Activated CD4-positive, alpha-beta T cell treated with anti-CD3 and anti-CD28 coated beads, Interleukin-2, Interleukin-4, amounts not matched to agents 100 ng/mL and 50 ng/mL, durations not matched to agents 16 hours and 8 hours (primary cell): ENCODE data around the gene CCNJL.
A peak's percentile ranks its signal among the peaks of the same experiment; 100 is the strongest.
"Not testable (repeated sequence)": the region's sequence is repeated elsewhere in the genome, so short reads cannot be mapped to it uniquely, and the experiment has no call there.

Experiments
- DNase-seq: peaks from one replicate; pipeline ENCODE4 v3.0.0-alpha.2; 2020; ENCODE audit warnings: low spot score

Gene CCNJL

GRCh38 chr5:160312134-160312959 lies at the start of gene CCNJL:
Gene CCNJL, minus strand, starts transcription at chr5:160312564. Its CDS starts 641 bp downstream, at chr5:160311923.
- no peak for DNase-seq

GRCh38 chr5:160361624-160362228 lies 49.4 kb upstream of the CCNJL start:
- DNase-seq: no peak

- no peak for DNase-seq
These were observed 47.9 kb upstream of the CCNJL start for GRCh38 chr5:160360310-160360709.

- DNase-seq: no peak
These were observed 47.5 kb upstream of the CCNJL start for GRCh38 chr5:160359816-160360215.

- no peak for DNase-seq
These were observed 46.9 kb upstream of the CCNJL start for GRCh38 chr5:160359242-160359641.

- no peak for DNase-seq
These were observed 45.6 kb upstream of the CCNJL start for GRCh38 chr5:160357861-160358411.

- DNase-seq: no peak
These were observed 45.0 kb upstream of the CCNJL start for GRCh38 chr5:160357394-160357793.

GRCh38 chr5:160356550-160357347 lies 44.4 kb upstream of the CCNJL start:
- DNase-seq: no peak

- no peak for DNase-seq
These were observed 42.3 kb upstream of the CCNJL start for GRCh38 chr5:160354666-160355065.

- no peak for DNase-seq
These were observed 41.0 kb upstream of the CCNJL start for GRCh38 chr5:160353379-160353778.

- DNase-seq: no peak
These were observed 39.9 kb upstream of the CCNJL start for GRCh38 chr5:160352308-160352707.

- DNase-seq: no peak
These were observed 37.6 kb upstream of the CCNJL start for GRCh38 chr5:160349935-160350303.

- no peak for DNase-seq
These were observed 37.0 kb upstream of the CCNJL start for GRCh38 chr5:160349249-160349934.

- DNase-seq: no peak
These were observed 35.7 kb upstream of the CCNJL start for GRCh38 chr5:160348080-160348479.

GRCh38 chr5:160347448-160347847 lies 35.1 kb upstream of the CCNJL start:
- no peak for DNase-seq

GRCh38 chr5:160342413-160342941 lies 30.1 kb upstream of the CCNJL start:
- DNase-seq: no peak

- no peak for DNase-seq
These were observed 29.0 kb upstream of the CCNJL start for GRCh38 chr5:160341309-160341870.

GRCh38 chr5:160340513-160340912 lies 28.1 kb upstream of the CCNJL start:
- DNase-seq: not testable (repeated sequence)

GRCh38 chr5:160339406-160340130 lies 27.2 kb upstream of the CCNJL start:
- peak; percentile 25 for DNase-seq

GRCh38 chr5:160334716-160335115 lies 22.4 kb upstream of the CCNJL start:
- not testable (repeated sequence) for DNase-seq

- no peak for DNase-seq
These were observed 21.4 kb upstream of the CCNJL start for GRCh38 chr5:160333721-160334120.
